HEK293 (cell line): Measurements from ENCODE around the gene BFSP2.
"Not testable (repeated sequence)": the region's sequence is repeated elsewhere in the genome, so short reads cannot be mapped to it uniquely, and the experiment has no call there.

ENCODE experiments used
- CTCF ChIA-PET: fragments of 350-600 bp; formaldehyde crosslinking; extraction: SDS; loops from one replicate; lab custom pipeline; 2021; ENCODE audit warnings: antibody characterized with exemption; lab: Yijun Ruan, JAX
- POLR2A ChIA-PET: fragments of 300-600 bp; formaldehyde crosslinking; extraction: SDS; loops from one replicate; lab custom pipeline; 2020; ENCODE audit warnings: antibody characterized with exemption, inconsistent platforms; lab: Yijun Ruan, JAX
- H3K27ac ChIP-seq: fragments of 200-500 bp; sonication (Bioruptor generic); 2 replicates; pipeline ENCODE4 v1.5.1; 2014; ENCODE audit warnings: low read depth, low read length, control low read depth, inconsistent platforms; ENCODE audit errors: extremely low read depth
- H3K36me3 ChIP-seq, 2 experiments: fragments of 200-500 bp in 1 of 2; sonication (Bioruptor generic) in 1 of 2; 1 replicate in 1 of 2; 2 replicates in 1 of 2; pipeline ENCODE4 v1.5.1; 2014 to 2017; ENCODE audit warnings: inconsistent platforms in 2 of 2, low read length in 2 of 2; ENCODE audit not compliant: control insufficient read depth in 2 of 2, insufficient read depth in 1 of 2
- H3K4me1 ChIP-seq: fragments of 200-500 bp; sonication (Bioruptor generic); 2 replicates; pipeline ENCODE4 v1.5.1; 2014; ENCODE audit warnings: mild to moderate bottlenecking, low read length, inconsistent platforms; ENCODE audit not compliant: control insufficient read depth, insufficient read depth
- H3K4me3 ChIP-seq: 2 replicates; pipeline ENCODE4 v1.5.1; 2011; ENCODE audit warnings: low read depth, mild to moderate bottlenecking, control low read depth, low read length, moderate library complexity
- H3K9me3 ChIP-seq: fragments of 200-500 bp; sonication (Bioruptor generic); 2 replicates; pipeline ENCODE4 v1.5.1; 2014; ENCODE audit warnings: low read depth, low read length, inconsistent platforms; ENCODE audit not compliant: control insufficient read depth, insufficient read depth
- CTCF ChIP-seq: fragments of 450-650 bp; formaldehyde crosslinking; IDR thresholded peaks from 2 replicates; pipeline ENCODE4 v1.5.1; 2016; ENCODE audit warnings: missing biosample characterization, missing genetic modification characterization
- GFI1B ChIP-seq: fragments of 450-650 bp; formaldehyde crosslinking; IDR thresholded peaks from 2 replicates; pipeline ENCODE4 v1.5.1; 2016; ENCODE audit warnings: missing biosample characterization, missing genetic modification characterization
- PRDM1 ChIP-seq: fragments of 450-650 bp; formaldehyde crosslinking; IDR thresholded peaks from 2 replicates; pipeline ENCODE4; 2016; ENCODE audit warnings: missing biosample characterization, missing genetic modification characterization
- SCRT2 ChIP-seq: fragments of 450-650 bp; formaldehyde crosslinking; IDR thresholded peaks from 2 replicates; pipeline ENCODE4 v1.5.1; 2016; ENCODE audit warnings: missing biosample characterization, missing genetic modification characterization
- ZBTB20 ChIP-seq: fragments of 450-650 bp; formaldehyde crosslinking; IDR thresholded peaks from 2 replicates; pipeline ENCODE4 v1.5.1; 2016; ENCODE audit warnings: missing biosample characterization, missing genetic modification characterization
- ZBTB26 ChIP-seq: fragments of 450-650 bp; formaldehyde crosslinking; optimal IDR thresholded peaks from 2 replicates; pipeline ENCODE3; 2016; ENCODE audit warnings: missing biosample characterization, mild to moderate bottlenecking, missing genetic modification characterization
- ZBTB44 ChIP-seq: fragments of 450-650 bp; IDR thresholded peaks from 2 replicates; pipeline ENCODE4 v1.5.1; 2018; ENCODE audit warnings: missing biosample characterization, mild to moderate bottlenecking, missing genetic modification characterization
- ZEB2 ChIP-seq: fragments of 450-650 bp; formaldehyde crosslinking; IDR thresholded peaks from 2 replicates; pipeline ENCODE4 v1.5.1; 2016; ENCODE audit warnings: missing biosample characterization, missing genetic modification characterization
- ZFP69B ChIP-seq: fragments of 450-650 bp; formaldehyde crosslinking; IDR thresholded peaks from 2 replicates; pipeline ENCODE4 v1.5.1; 2016; ENCODE audit warnings: missing biosample characterization, missing genetic modification characterization
- ZNF112 ChIP-seq: fragments of 450-650 bp; formaldehyde crosslinking; IDR thresholded peaks from 2 replicates; pipeline ENCODE4 v1.5.0; 2017; ENCODE audit warnings: missing biosample characterization, missing genetic modification characterization
- ZNF121 ChIP-seq: fragments of 450-650 bp; formaldehyde crosslinking; IDR thresholded peaks from 2 replicates; pipeline ENCODE4 v1.5.1; 2016; ENCODE audit warnings: missing biosample characterization, missing genetic modification characterization
- ZNF211 ChIP-seq: fragments of 450-650 bp; formaldehyde crosslinking; IDR thresholded peaks from 2 replicates; pipeline ENCODE4 v1.5.1; 2016; ENCODE audit warnings: low read depth, missing biosample characterization, missing genetic modification characterization
- ZNF292 ChIP-seq: fragments of 450-650 bp; formaldehyde crosslinking; IDR thresholded peaks from 2 replicates; pipeline ENCODE4 v1.5.1; 2016; ENCODE audit warnings: low read depth, missing biosample characterization, missing genetic modification characterization, borderline replicate concordance
- ZNF350 ChIP-seq: fragments of 450-650 bp; formaldehyde crosslinking; IDR thresholded peaks from 2 replicates; pipeline ENCODE4 v1.5.0; 2017; ENCODE audit warnings: missing biosample characterization, mild to moderate bottlenecking, missing genetic modification characterization
- ZNF354C ChIP-seq: fragments of 450-650 bp; formaldehyde crosslinking; IDR thresholded peaks from 2 replicates; pipeline ENCODE4 v1.5.1; 2016; ENCODE audit warnings: missing biosample characterization, missing genetic modification characterization, low read depth, borderline replicate concordance
- ZNF398 ChIP-seq: fragments of 450-650 bp; formaldehyde crosslinking; IDR thresholded peaks from 2 replicates; pipeline ENCODE4 v1.5.1; 2017; ENCODE audit warnings: missing biosample characterization, missing genetic modification characterization
- ZNF510 ChIP-seq: fragments of 450-650 bp; formaldehyde crosslinking; IDR thresholded peaks from 2 replicates; pipeline ENCODE4 v1.5.1; 2018; ENCODE audit warnings: mild to moderate bottlenecking, missing genetic modification characterization, missing biosample characterization; ENCODE audit not compliant: insufficient replicate concordance
- ZNF518A ChIP-seq: fragments of 450-650 bp; formaldehyde crosslinking; conservative IDR thresholded peaks from 2 replicates; pipeline ENCODE4 v1.5.1; 2016; ENCODE audit warnings: low read depth, missing biosample characterization, missing genetic modification characterization
- ZNF529 ChIP-seq: fragments of 450-650 bp; formaldehyde crosslinking; IDR thresholded peaks from 2 replicates; pipeline ENCODE4 v1.5.1; 2017; ENCODE audit warnings: missing genetic modification characterization, missing biosample characterization; ENCODE audit not compliant: insufficient replicate concordance
- ZNF777 ChIP-seq: fragments of 450-650 bp; formaldehyde crosslinking; IDR thresholded peaks from 2 replicates; pipeline ENCODE4 v1.5.1; 2017; ENCODE audit warnings: missing biosample characterization, missing genetic modification characterization, borderline replicate concordance
- ZSCAN30 ChIP-seq: fragments of 450-650 bp; IDR thresholded peaks from 2 replicates; pipeline ENCODE4 v1.5.1; 2018; ENCODE audit warnings: missing biosample characterization, mild to moderate bottlenecking, missing genetic modification characterization, moderate library complexity

The BFSP2 gene

GRCh38 chr3:133514418-133514817, 114.6 kb downstream of the BFSP2 start (continued):
- no peak for TF ChIP-seq CTCF
- TF ChIP-seq ZNF510 (tag by site-specific recombination): no peak
- TF ChIP-seq, all 188 proteins: peak for 0

GRCh38 chr3:133515127-133515526, 115.3 kb downstream of the BFSP2 start:
- TF ChIP-seq ZNF398 (no peak), PRDM1 (tag by site-specific recombination) (no peak), SCRT2 (tag by site-specific recombination) (no peak), ZBTB20 (tag by site-specific recombination) (no peak), ZNF112 (no peak), ZNF529 (tag by site-specific recombination) (no peak), ZNF354C (no peak), ZNF777 (no peak)
- H3K9me3 ChIP-seq: no peaks in the 10 kb centered on the region
- CTCF ChIA-PET: no interaction called here
- no peak overlapping the region for H3K4me3 ChIP-seq
- no peaks in the 10 kb centered on the region for H3K4me1 ChIP-seq
- no peaks in the 10 kb centered on the region for H3K36me3 ChIP-seq
- POLR2A ChIA-PET: no interaction called here
- no peak overlapping the region for H3K27ac ChIP-seq

- Histone ChIP-seq H3K4me1 (no peaks in the 10 kb centered on the region), H3K4me3 (no peak overlapping the region), H3K36me3 (no peaks in the 10 kb centered on the region), H3K9me3 (no peaks in the 10 kb centered on the region), H3K27ac (no peak overlapping the region)
- CTCF ChIA-PET: interaction anchor here (0.7 kb wide), 1 partner anchor 159 kb away, joined by 3 read pairs; no protein-coding TSS in a partner anchor
- POLR2A ChIA-PET: no interaction called here
- no peak for TF ChIP-seq ZBTB26
- no peak for TF ChIP-seq ZNF121 (tag by site-specific recombination)
- TF ChIP-seq ZSCAN30 (tag by site-specific recombination): no peak
- TF ChIP-seq ZFP69B (tag by site-specific recombination): no peak
- TF ChIP-seq ZNF518A (tag by site-specific recombination): no peak
- TF ChIP-seq ZNF292 (tag by site-specific recombination): no peak
- no peak for TF ChIP-seq ZBTB20 (tag by site-specific recombination)
- TF ChIP-seq ZBTB44: no peak
- no peak for TF ChIP-seq ZNF350 (tag by site-specific recombination)
- TF ChIP-seq ZNF211: no peak
- TF ChIP-seq ZEB2: no peak
- no peak for TF ChIP-seq GFI1B (tag by site-specific recombination)
These were observed 120.4 kb downstream of the BFSP2 start for GRCh38 chr3:133520286-133520685.

- CTCF ChIA-PET: interaction anchor here (0.7 kb wide), 1 partner anchor 160 kb away, joined by 3 read pairs; no protein-coding TSS in a partner anchor
These were observed 121.1 kb downstream of the BFSP2 start for GRCh38 chr3:133520938-133521337.

More at GRCh38 chr3:133520938-133521337, 121.1 kb downstream of the BFSP2 start:
- H3K4me1 ChIP-seq, H3K27ac ChIP-seq, H3K9me3 ChIP-seq, H3K4me3 ChIP-seq, POLR2A ChIA-PET, H3K36me3 ChIP-seq: not testable (repeated sequence)
